Ovary (tissue), 9 donors: ENCODE data around the gene SLC15A1. TPM values are rescaled to one million over a fixed set of nuclear protein-coding genes. Genes with fewer than 3 reads are reported as not detected.

ENCODE experiments used
- DNase-seq, 5 donors: peaks; one replicate each; pipeline ENCODE4 v3.0.0-alpha.2; 2019 to 2020
- H3K27ac ChIP-seq, 2 donors: fragments of 200-600 bp; one replicate each; pipeline versions ENCODE4 v1.5.1 to v1.8.0; 2019 to 2022
- H3K27me3 ChIP-seq: fragments of 200-600 bp; one replicate; pipeline ENCODE4 v1.8.0; 2022
- H3K36me3 ChIP-seq: fragments of 200-600 bp; sonication (generic); one replicate; pipeline ENCODE4 v1.5.1; 2019
- H3K4me1 ChIP-seq: one replicate; pipeline ENCODE4 v1.8.1; 2013; ENCODE audit warnings: mild to moderate bottlenecking, moderate library complexity; ENCODE audit not compliant: insufficient read depth
- H3K4me3 ChIP-seq: fragments of 200-600 bp; sonication (generic); one replicate; pipeline ENCODE4 v1.5.1; 2017
- H3K9me3 ChIP-seq, 2 donors: fragments of 200-600 bp in 1 of 2; sonication (generic) in 1 of 2; one replicate each; pipeline versions ENCODE4 v1.5.1 to v1.8.1; 2013 to 2019; ENCODE audit warnings: mild to moderate bottlenecking in 1 of 2, moderate library complexity in 1 of 2
- CTCF ChIP-seq, 3 donors: fragments of 450-650 bp in 2 of 3; fragments of 200-600 bp in 1 of 3; IDR thresholded peaks; one replicate each; pipeline versions ENCODE4 v1.5.1 to v1.8.0; 2016 to 2022; ENCODE audit warnings: antibody characterized with exemption in 3 of 3, mild to moderate bottlenecking in 1 of 3
- EP300 ChIP-seq: sonication (generic); formaldehyde crosslinking; IDR thresholded peaks from one replicate; pipeline ENCODE4 v1.6.1; 2017; ENCODE audit warnings: antibody characterized with exemption
- POLR2A ChIP-seq: fragments of 450-650 bp; IDR thresholded peaks from one replicate; pipeline ENCODE4 v1.6.1; 2017; ENCODE audit warnings: antibody characterized with exemption, mild to moderate bottlenecking, moderate library complexity
- WGBS, 3 donors: extraction: QIAGEN DNeasy Blood & Tissue Kit in 1 of 3; methylation state at CpG; one replicate each; pipeline versions ENCODE4 v1.1.5 to v1.1.7; 2013 to 2017; 5-methylcytosine and 5-hydroxymethylcytosine counted together
- intact Hi-C, 4 donors: fragments of 100-400 bp; cut with DNase I; formaldehyde crosslinking; loops; one replicate each; pipeline versions ENCODE4 v1.11.0 to v1.15.1; 2022 to 2023
- polyA plus RNA-seq, 2 donors: library from polyadenylated mRNA; stranded (reverse); fragments of 200-250 nt in 1 of 2; fragments of 350-450 nt in 1 of 2; fragmentation: Illumina TruSeq in 1 of 2; extraction: RNeasy Lipid Tissue Mini Kit (QIAGEN cat#74804) in 1 of 2; gene quantifications; one replicate each; pipeline ENCODE4 v1.2.3, GENCODE V29; 2013 to 2014
- total RNA-seq, 7 donors: library from RNA; depleted of rRNA in 2 of 7; stranded (reverse); fragments of >200 nt in 2 of 7; fragmentation: NEBNext Ultra II Directional in 3 of 7; extraction: Animal tissue kit (Norgen Biotek cat#: 25700) in 3 of 7; gene quantifications; one replicate each; pipeline versions ENCODE4 v1.1.0 to v1.2.4, GENCODE V29; 2016 to 2023
- donor health status: DM: no; HTN: no; CAD: no; lungs with moderate emphysema.
- donor health status: DM: no; HTN: no; CAD: no.
- donor health status: Bipolar disorder and iron deficiency.
- donor health status: DM: yes; HTN: yes; CAD: no.
- donor health status: DM: no; HTN: no; CAD: no.
- donor health status: DM: yes; HTN: yes; CAD: no.

Gene SLC15A1
- total and polyA plus RNA-seq, 9 donors: 0.05 to 1.3 (median 0.13) TPM; not detected in 3

DNA sequence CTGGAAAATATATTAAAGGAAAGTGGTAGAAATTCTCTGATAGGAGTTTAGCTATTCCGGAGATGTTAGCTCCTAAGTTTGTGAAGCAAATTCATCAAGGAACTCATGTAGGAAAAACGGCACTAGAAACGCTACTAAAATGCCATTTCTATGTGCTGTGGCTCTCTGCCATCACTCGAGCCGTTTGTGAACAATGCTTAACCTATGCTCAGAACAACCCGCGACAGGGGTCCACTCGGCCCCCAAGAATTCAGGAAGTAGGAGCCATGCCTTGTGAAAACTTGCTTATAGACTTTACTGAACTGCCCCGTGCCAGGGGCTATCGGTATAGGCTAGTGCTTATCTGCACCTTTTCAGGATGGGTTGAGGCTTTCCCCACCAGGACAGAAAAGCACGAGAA lies 14.2 kb upstream of the SLC15A1 start:
- no peak for DNase-seq
- no peak overlapping the region for H3K27ac ChIP-seq
- H3K27me3 ChIP-seq: no peaks in the 10 kb centered on the region
- WGBS, 3 donors: 81 to 83% (median 83%) methylated on average over 11 of the region's 11 CpGs
- no peaks in the 10 kb centered on the region for H3K9me3 ChIP-seq
- TF ChIP-seq CTCF (IDR thresholded peaks at IDR 0.05): no peak
- no peak for TF ChIP-seq POLR2A
- TF ChIP-seq EP300: no peak
- H3K36me3 ChIP-seq: no peaks in the 10 kb centered on the region
- intact Hi-C loops: no loop called here
- no peak overlapping the region for H3K4me3 ChIP-seq
- no peaks in the 10 kb centered on the region for H3K4me1 ChIP-seq

GRCh38 chr13:98765996-98766519 lies 13.6 kb upstream of the SLC15A1 start:
- Histone ChIP-seq H3K36me3 (no peaks in the 10 kb centered on the region), H3K27ac (no peak overlapping the region), H3K27me3 (no peaks in the 10 kb centered on the region), H3K4me3 (no peak overlapping the region), H3K9me3 (no peaks in the 10 kb centered on the region), H3K4me1 (no peaks in the 10 kb centered on the region)
- intact Hi-C loops: no loop called here
- WGBS, 3 donors: 81 to 88% (median 83%) methylated on average over 8 of the region's 8 CpGs
- DNase-seq: no peak
- TF ChIP-seq CTCF (IDR thresholded peaks at IDR 0.05) (no peak), EP300 (no peak), POLR2A (no peak)

GRCh38 chr13:98761986-98762616 lies 9.6 kb upstream of the SLC15A1 start:
- no peaks in the 10 kb centered on the region for H3K27me3 ChIP-seq
- H3K27ac ChIP-seq: no peak overlapping the region
- H3K9me3 ChIP-seq: no peaks in the 10 kb centered on the region
- H3K36me3 ChIP-seq: no peaks in the 10 kb centered on the region
- intact Hi-C loops: no loop called here
- DNase-seq: no peak
- peak overlapping the region; percentile 8 for H3K4me3 ChIP-seq
- 35 to 48% (median 40%) methylated on average over 15 of the region's 15 CpGs for WGBS, 3 donors
- no peaks in the 10 kb centered on the region for H3K4me1 ChIP-seq
- no peak for TF ChIP-seq CTCF (IDR thresholded peaks at IDR 0.05)
- TF ChIP-seq EP300: no peak
- TF ChIP-seq POLR2A: no peak

DNA sequence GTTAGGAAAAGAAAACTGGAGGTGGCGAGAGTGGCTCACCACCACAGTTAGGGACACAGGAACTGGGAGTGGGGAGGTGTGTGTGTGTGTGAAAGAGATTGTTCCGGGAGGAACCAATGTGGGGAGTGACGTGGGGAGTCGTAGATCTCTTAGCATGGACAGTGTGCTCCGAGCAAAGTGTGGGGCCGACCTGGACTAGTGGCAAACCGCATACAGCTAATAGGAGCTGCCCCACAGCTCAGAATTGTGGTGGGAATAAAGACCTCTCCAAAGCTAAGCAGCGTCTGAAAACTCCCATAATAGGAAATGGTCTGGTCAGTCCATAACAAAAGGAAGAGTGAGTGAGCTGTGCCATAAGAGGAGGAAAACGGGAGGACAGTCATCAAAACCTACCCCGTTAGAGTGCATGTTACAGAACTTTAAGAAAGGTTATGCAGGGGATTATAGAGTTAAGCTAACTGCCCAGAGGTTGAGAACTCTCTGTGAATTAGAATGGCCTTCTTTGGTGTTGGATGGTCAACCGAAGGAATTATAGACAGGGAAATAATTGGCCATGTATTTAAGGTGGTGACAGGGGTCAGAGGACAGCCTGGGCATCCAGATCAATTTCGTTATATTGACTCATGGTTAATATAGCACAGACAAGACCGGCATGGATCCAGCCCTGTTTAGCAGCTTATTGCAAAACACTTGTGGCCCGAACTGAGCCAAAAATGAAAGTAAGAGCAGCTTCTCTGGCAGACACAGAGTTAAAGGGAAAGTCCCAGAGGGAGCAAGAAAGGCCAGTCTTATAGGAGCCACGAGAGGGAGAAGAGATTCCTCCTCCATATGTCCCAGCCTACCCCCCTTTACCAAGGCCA lies 8.9 kb upstream of the SLC15A1 start:
- Histone ChIP-seq H3K27me3 (no peaks in the 10 kb centered on the region), H3K4me1 (no peaks in the 10 kb centered on the region), H3K36me3 (no peaks in the 10 kb centered on the region), H3K9me3 (no peaks in the 10 kb centered on the region), H3K4me3 (peak overlapping the region; percentile 8), H3K27ac (no peak overlapping the region)
- TF ChIP-seq CTCF (IDR thresholded peaks at IDR 0.05) (no peak), EP300 (no peak), POLR2A (no peak)
- intact Hi-C loops: no loop called here
- 54 to 59% (median 56%) methylated on average over 15 of the region's 15 CpGs for WGBS, 3 donors
- DNase-seq: no peak
